Activated T-cell treated with anti-CD3 and anti-CD28 coated beads, Interleukin-2, amount 50 U/mL, for 72 hours (primary cell): ENCODE data around the gene WDFY4. TPM values are rescaled to one million over a fixed set of nuclear protein-coding genes. Genes with fewer than 3 reads are reported as not detected.

Source experiments
- ATAC-seq, 2 donors: fragments of 150-1000 bp; cut with Tn5 transposase; replicated peaks in 1 of 2; 2 replicates each; pipeline ENCODE4 v1.10.0; 2021; ENCODE audit warnings: moderate library complexity in 2 of 2, mild to moderate bottlenecking in 1 of 2
- DNase-seq, 2 donors: peaks; one replicate each; pipeline ENCODE4 v3.0.0; 2021 to 2022; ENCODE audit warnings: mixed read lengths in 1 of 2
- H3K27ac Mint-ChIP-seq: one replicate; pipeline ENCODE4 v1.8.0; 2022; ENCODE audit warnings: mild to moderate bottlenecking, moderate library complexity, mixed read lengths
- H3K27me3 Mint-ChIP-seq: one replicate; pipeline ENCODE4 v1.8.0; 2022; ENCODE audit warnings: low read depth, mixed read lengths
- H3K36me3 Mint-ChIP-seq, 2 donors: one replicate each; pipeline ENCODE4 v1.8.0; 2022; ENCODE audit warnings: mixed read lengths in 2 of 2, mild to moderate bottlenecking in 1 of 2; ENCODE audit not compliant: insufficient read depth in 2 of 2
- H3K4me1 Mint-ChIP-seq: one replicate; pipeline ENCODE4 v1.8.0; 2022; ENCODE audit warnings: low read depth, mixed read lengths
- H3K4me3 Mint-ChIP-seq, 2 donors: one replicate each; pipeline ENCODE4 v1.8.0; 2022; ENCODE audit warnings: mild to moderate bottlenecking in 2 of 2, mixed read lengths in 2 of 2, moderate library complexity in 2 of 2
- H3K9me3 Mint-ChIP-seq, 2 donors: one replicate each; pipeline ENCODE4 v1.8.0; 2022; ENCODE audit warnings: mixed read lengths in 2 of 2
- total RNA-seq, 2 donors: library from RNA; stranded (reverse); gene quantifications; one replicate each; pipeline ENCODE4 v1.2.3, GENCODE V29; 2022

WDFY4 gene
- total RNA-seq, 2 donors from 2014 or later = 0.58 to 1.7 TPM

- ATAC-seq (no peak), DNase-seq (no peak)
- Mint-ChIP-seq H3K4me3 (no peak overlapping the region), H3K27me3 (no peaks in the 10 kb centered on the region), H3K9me3 (peaks cover 3 to 7% of the 10 kb centered on the region in 2 donors), H3K36me3 (no peaks in the 10 kb centered on the region), H3K4me1 (no peaks in the 10 kb centered on the region), H3K27ac (no peak overlapping the region)
These were observed 149.7 kb downstream of the WDFY4 start for GRCh38 chr10:48834189-48834965.

DNA sequence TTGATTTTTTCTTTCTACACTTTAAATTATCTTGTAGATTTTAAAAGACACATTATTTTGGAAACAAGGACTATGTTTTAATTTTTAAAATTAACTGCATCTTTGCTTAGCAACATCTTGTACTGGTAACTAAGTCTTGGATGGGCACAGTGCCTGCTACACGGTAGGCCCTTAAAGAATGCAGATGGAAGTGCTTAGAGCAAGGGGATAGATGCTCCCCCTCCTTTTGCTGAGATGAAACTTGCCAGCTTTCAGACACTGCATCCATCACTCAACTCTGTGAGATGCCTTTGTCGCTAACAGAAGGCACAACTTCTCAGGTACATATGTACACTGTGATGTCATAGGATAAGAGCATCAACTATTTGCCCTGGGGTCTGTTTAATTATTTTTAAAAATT lies 151.1 kb downstream of the WDFY4 start:
- Mint-ChIP-seq H3K4me3 (no peak overlapping the region), H3K9me3 (peaks cover 3 to 7% of the 10 kb centered on the region in 2 donors), H3K4me1 (no peaks in the 10 kb centered on the region), H3K36me3 (no peaks in the 10 kb centered on the region), H3K27ac (no peak overlapping the region), H3K27me3 (no peaks in the 10 kb centered on the region)
- DNase-seq (no peak), ATAC-seq (no peak)

DNA sequence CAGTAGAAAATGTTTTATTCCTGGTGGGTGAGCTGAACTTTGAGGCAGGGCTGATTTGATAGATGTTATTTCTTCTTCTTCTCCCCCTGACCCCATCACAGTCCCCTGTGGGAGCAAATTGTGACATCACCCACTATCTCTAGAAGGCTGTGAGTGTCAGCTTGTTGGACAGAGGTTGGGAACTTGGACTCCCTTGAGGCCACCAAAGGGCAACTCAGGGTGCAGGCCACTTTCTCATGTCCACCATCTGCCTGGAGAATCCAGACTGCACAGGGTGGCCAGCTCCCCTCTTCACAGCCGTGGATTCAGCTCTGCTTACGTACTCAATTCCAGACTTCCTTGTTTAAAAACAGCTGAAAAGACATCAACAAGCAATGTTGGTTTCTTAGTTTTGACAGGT lies 151.9 kb downstream of the WDFY4 start:
- no peaks in the 10 kb centered on the region for H3K36me3 Mint-ChIP-seq
- no peak for DNase-seq
- no peaks in the 10 kb centered on the region for H3K4me1 Mint-ChIP-seq
- H3K27ac Mint-ChIP-seq = no peak overlapping the region
- peaks cover 3 to 7% of the 10 kb centered on the region in 2 donors for H3K9me3 Mint-ChIP-seq
- no peak for ATAC-seq
- H3K4me3 Mint-ChIP-seq = no peak overlapping the region
- H3K27me3 Mint-ChIP-seq = no peaks in the 10 kb centered on the region

GRCh38 chr10:48838834-48839233 lies 154.2 kb downstream of the WDFY4 start:
- DNase-seq (no peak), ATAC-seq (no peak)
- Mint-ChIP-seq H3K4me1 (no peaks in the 10 kb centered on the region), H3K27ac (no peak overlapping the region), H3K9me3 (no peaks in the 10 kb centered on the region), H3K36me3 (no peaks in the 10 kb centered on the region), H3K4me3 (no peak overlapping the region), H3K27me3 (no peaks in the 10 kb centered on the region)

DNA sequence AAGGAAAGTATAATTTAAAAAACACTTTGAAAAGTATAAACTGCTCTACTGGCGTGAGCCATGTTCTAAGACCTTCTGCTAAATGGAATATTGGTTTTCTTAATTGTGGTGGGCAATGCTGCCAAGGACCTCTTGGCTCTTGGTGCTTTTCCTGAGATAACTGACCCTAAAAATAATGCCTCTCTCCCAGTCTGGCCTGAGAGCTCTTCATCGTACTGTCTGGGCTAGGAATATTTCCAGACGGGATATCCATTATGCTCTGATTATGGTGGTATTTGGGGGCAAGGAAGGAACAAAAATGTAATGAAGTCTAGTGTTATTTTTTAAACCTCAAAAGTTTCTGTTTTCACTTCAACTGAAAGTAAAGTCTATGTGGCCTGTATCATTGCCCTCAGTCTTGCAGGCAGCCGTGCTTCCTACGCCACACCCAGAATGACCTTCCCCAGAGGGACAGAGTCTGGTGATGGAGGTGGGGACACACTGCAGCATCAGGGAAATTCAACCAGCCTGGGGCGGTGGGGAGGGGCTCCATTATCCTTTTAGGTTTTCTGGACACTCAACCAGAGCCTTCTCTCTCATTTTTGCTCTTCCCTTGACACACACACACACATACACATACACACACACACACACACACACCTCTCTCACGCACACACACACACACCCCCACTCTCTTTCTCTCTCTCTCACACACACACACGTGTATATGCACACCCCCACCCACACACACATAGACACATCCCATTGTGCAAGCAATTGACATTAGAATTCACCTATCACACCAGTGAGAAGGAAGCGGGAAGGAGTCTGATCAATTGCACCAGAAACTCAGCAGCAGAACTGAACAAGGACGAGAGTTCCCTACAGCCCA lies 155.4 kb downstream of the WDFY4 start:
- ATAC-seq (no peak), DNase-seq (no peak)
- Mint-ChIP-seq H3K4me3 (no peak overlapping the region), H3K27me3 (no peaks in the 10 kb centered on the region), H3K9me3 (no peaks in the 10 kb centered on the region), H3K27ac (no peak overlapping the region), H3K36me3 (no peaks in the 10 kb centered on the region), H3K4me1 (no peaks in the 10 kb centered on the region)

DNA sequence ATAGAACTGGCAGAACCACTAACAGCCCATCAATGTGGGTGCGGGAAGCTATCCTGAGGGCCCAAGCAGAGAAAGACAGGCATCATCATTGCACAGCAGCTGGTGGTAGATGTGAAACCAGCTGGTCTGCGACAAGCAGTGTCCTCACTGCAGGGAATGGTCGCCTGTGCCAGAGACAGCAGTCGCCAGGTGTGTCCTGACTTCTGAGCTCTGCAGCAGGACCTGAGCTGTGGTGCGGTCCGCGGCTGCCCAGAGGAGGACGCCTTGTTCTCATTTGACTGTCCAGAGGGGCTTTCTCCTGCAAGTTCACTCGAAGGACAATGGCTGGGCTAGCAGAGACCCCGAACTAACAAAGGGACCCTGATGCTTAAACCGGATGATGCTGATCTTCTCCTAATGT lies 157.6 kb downstream of the WDFY4 start:
- no peak overlapping the region for H3K27ac Mint-ChIP-seq
- H3K4me1 Mint-ChIP-seq = no peaks in the 10 kb centered on the region
- no peaks in the 10 kb centered on the region for H3K27me3 Mint-ChIP-seq
- H3K36me3 Mint-ChIP-seq = no peaks in the 10 kb centered on the region
- ATAC-seq (no peak), DNase-seq (no peak)
- no peaks in the 10 kb centered on the region for H3K9me3 Mint-ChIP-seq
- no peak overlapping the region for H3K4me3 Mint-ChIP-seq

DNA sequence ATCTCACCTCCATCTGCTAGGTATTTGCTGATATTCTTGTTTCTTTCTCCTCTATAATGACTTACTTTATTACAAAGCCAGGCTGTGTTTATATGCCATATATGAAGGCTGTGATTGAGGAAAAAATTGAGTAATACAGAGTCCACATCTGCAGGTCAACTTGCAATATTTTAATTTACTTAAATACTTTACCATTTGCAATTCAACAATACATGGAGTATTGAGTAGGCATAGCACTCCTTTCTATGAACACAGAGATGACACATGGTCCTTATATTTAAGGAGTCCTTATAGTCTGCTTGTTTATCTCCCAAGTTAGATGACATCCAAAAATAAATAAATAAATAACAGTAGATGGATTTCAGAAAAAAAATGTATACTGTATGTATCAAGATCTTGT lies 158.5 kb downstream of the WDFY4 start:
- Mint-ChIP-seq H3K27me3 (no peaks in the 10 kb centered on the region), H3K9me3 (no peaks in the 10 kb centered on the region), H3K4me1 (no peaks in the 10 kb centered on the region), H3K4me3 (no peak overlapping the region), H3K27ac (no peak overlapping the region), H3K36me3 (no peaks in the 10 kb centered on the region)
- ATAC-seq (no peak), DNase-seq (no peak)

DNA sequence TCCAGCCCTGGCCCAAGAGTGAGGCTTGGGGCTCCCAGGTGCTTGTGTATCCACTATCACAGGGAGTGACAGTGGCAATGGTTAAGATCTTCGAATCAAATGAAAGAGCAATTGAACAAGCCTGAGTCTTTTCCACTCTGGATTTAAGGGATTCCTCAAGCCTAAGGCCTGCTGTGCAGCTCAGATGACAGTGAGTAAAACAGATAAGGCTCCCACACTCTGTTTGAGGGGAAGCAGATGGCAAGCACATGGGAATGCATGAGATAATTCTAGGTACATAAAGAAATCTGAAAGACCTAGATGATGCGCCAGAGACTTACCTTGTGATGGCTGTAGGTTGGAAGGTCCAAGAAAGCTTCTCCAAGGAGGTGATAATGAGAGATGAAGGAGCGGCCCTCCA lies 159.9 kb downstream of the WDFY4 start:
- Mint-ChIP-seq H3K4me1 (no peaks in the 10 kb centered on the region), H3K27ac (no peak overlapping the region), H3K4me3 (no peak overlapping the region), H3K36me3 (no peaks in the 10 kb centered on the region), H3K27me3 (no peaks in the 10 kb centered on the region), H3K9me3 (no peaks in the 10 kb centered on the region)
- no peak for ATAC-seq
- no peak for DNase-seq

- DNase-seq (no peak), ATAC-seq (no peak)
- H3K4me3 Mint-ChIP-seq = no peak overlapping the region
- no peaks in the 10 kb centered on the region for H3K9me3 Mint-ChIP-seq
- H3K27me3 Mint-ChIP-seq = no peaks in the 10 kb centered on the region
- H3K36me3 Mint-ChIP-seq = no peaks in the 10 kb centered on the region
- H3K4me1 Mint-ChIP-seq = no peaks in the 10 kb centered on the region
- no peak overlapping the region for H3K27ac Mint-ChIP-seq
These were observed 160.8 kb downstream of the WDFY4 start for GRCh38 chr10:48845512-48845911.

- H3K36me3 Mint-ChIP-seq = no peaks in the 10 kb centered on the region
- H3K4me3 Mint-ChIP-seq = no peak overlapping the region
- DNase-seq (no peak), ATAC-seq (no peak)
- H3K27me3 Mint-ChIP-seq = no peaks in the 10 kb centered on the region
- H3K9me3 Mint-ChIP-seq = no peaks in the 10 kb centered on the region
- H3K27ac Mint-ChIP-seq = no peak overlapping the region
- no peaks in the 10 kb centered on the region for H3K4me1 Mint-ChIP-seq
These were observed 163.0 kb downstream of the WDFY4 start for GRCh38 chr10:48847691-48848090.

- no peak overlapping the region for H3K27ac Mint-ChIP-seq
- no peak overlapping the region for H3K4me3 Mint-ChIP-seq
- no peaks in the 10 kb centered on the region for H3K4me1 Mint-ChIP-seq
- ATAC-seq (no peak), DNase-seq (no peak)
- H3K27me3 Mint-ChIP-seq = no peaks in the 10 kb centered on the region
- H3K36me3 Mint-ChIP-seq = no peaks in the 10 kb centered on the region
- peaks cover 0 to 1% of the 10 kb centered on the region in 2 donors for H3K9me3 Mint-ChIP-seq
These were observed 172.2 kb downstream of the WDFY4 start for GRCh38 chr10:48856855-48857254.

- no peaks in the 10 kb centered on the region for H3K36me3 Mint-ChIP-seq
- no peak for ATAC-seq
- H3K4me1 Mint-ChIP-seq = no peaks in the 10 kb centered on the region
- no peaks in the 10 kb centered on the region for H3K9me3 Mint-ChIP-seq
- no peak for DNase-seq
- no peak overlapping the region for H3K4me3 Mint-ChIP-seq
- H3K27ac Mint-ChIP-seq = no peak overlapping the region
- H3K27me3 Mint-ChIP-seq = no peaks in the 10 kb centered on the region
These were observed 187.6 kb downstream of the WDFY4 start for GRCh38 chr10:48872234-48872633.

- no peaks in the 10 kb centered on the region for H3K27me3 Mint-ChIP-seq
- no peaks in the 10 kb centered on the region for H3K36me3 Mint-ChIP-seq
- H3K9me3 Mint-ChIP-seq = no peaks in the 10 kb centered on the region
- no peaks in the 10 kb centered on the region for H3K4me1 Mint-ChIP-seq
- no peak overlapping the region for H3K27ac Mint-ChIP-seq
- ATAC-seq (no peak), DNase-seq (no peak)
- no peak overlapping the region for H3K4me3 Mint-ChIP-seq
These were observed 193.4 kb downstream of the WDFY4 start for GRCh38 chr10:48878091-48878490.
